Urinary bladder (tissue), 4 donors: Measurements from ENCODE around the gene SLC9A7. TPM values are rescaled to one million over a fixed set of nuclear protein-coding genes. Genes with fewer than 3 reads are reported as not detected.

Experiments
- DNase-seq: peaks from one replicate; pipeline ENCODE4 v3.0.0-alpha.2; 2015; ENCODE audit errors: extremely low spot score
- H3K27ac ChIP-seq: one replicate; pipeline ENCODE4 v1.5.1; 2013; ENCODE audit warnings: low read depth, mild to moderate bottlenecking, moderate library complexity
- H3K36me3 ChIP-seq: one replicate; pipeline ENCODE4 v1.6.1; 2013; ENCODE audit warnings: mild to moderate bottlenecking, moderate library complexity; ENCODE audit not compliant: insufficient read depth
- H3K4me1 ChIP-seq: one replicate; pipeline ENCODE4 v1.6.1; 2013; ENCODE audit warnings: mild to moderate bottlenecking, moderate library complexity; ENCODE audit not compliant: insufficient read depth
- H3K4me3 ChIP-seq: one replicate; pipeline ENCODE4 v1.5.1; 2013; ENCODE audit warnings: low read depth, low read length
- WGBS: extraction: QIAGEN DNeasy Blood & Tissue Kit; methylation state at CpG from one replicate; pipeline ENCODE4 v1.1.7; 2013; 5-methylcytosine and 5-hydroxymethylcytosine counted together
- polyA plus RNA-seq: library from polyadenylated mRNA; stranded (reverse); fragments of 200-250 nt; gene quantifications from one replicate; pipeline ENCODE4 v1.2.3, GENCODE V29; 2013
- total RNA-seq: library from RNA; depleted of rRNA; stranded (reverse); fragments of >200 nt; gene quantifications from one replicate; pipeline ENCODE4 v1.2.3, GENCODE V29; 2014
- donor health status: healthy with polysubstance abuse.
- donor health status: healthy.

Gene SLC9A7
- total and polyA plus RNA-seq, 2 donors, result 0.61 to 4.1 TPM

- Histone ChIP-seq H3K4me3 (no peak overlapping the region), H3K36me3 (no peaks in the 10 kb centered on the region), H3K27ac (no peak overlapping the region), H3K4me1 (no peaks in the 10 kb centered on the region)
- WGBS, result 93% methylated on average over 10 of the region's 10 CpGs
- DNase-seq, result no peak
These were observed 82.2 kb downstream of the SLC9A7 start for GRCh38 chrX:46676399-46677356.

- H3K27ac ChIP-seq, result no peak overlapping the region
- H3K4me1 ChIP-seq, result no peaks in the 10 kb centered on the region
- no peak overlapping the region for H3K4me3 ChIP-seq
- WGBS, result 82% methylated on average over 5 of the region's 5 CpGs
- H3K36me3 ChIP-seq, result no peaks in the 10 kb centered on the region
- no peak for DNase-seq
These were observed 85.1 kb downstream of the SLC9A7 start for GRCh38 chrX:46673620-46674359.

- DNase-seq, result no peak
- WGBS, result 83% methylated on average over 3 of the region's 3 CpGs
- H3K36me3 ChIP-seq, result no peaks in the 10 kb centered on the region
- no peaks in the 10 kb centered on the region for H3K4me1 ChIP-seq
- H3K4me3 ChIP-seq, result no peak overlapping the region
- no peak overlapping the region for H3K27ac ChIP-seq
These were observed 88.6 kb downstream of the SLC9A7 start for GRCh38 chrX:46670316-46670715.

- H3K4me3 ChIP-seq, result no peak overlapping the region
- 49% methylated on average over 2 of the region's 2 CpGs for WGBS
- DNase-seq, result no peak
These were observed 92.1 kb downstream of the SLC9A7 start for GRCh38 chrX:46666831-46667230.

GRCh38 chrX:46665232-46666152 is 93.4 kb downstream of the SLC9A7 start:
- DNase-seq, result no peak
- Histone ChIP-seq H3K4me1 (no peaks in the 10 kb centered on the region), H3K36me3 (no peaks in the 10 kb centered on the region), H3K4me3 (no peak overlapping the region), H3K27ac (no peak overlapping the region)
- WGBS, result 71% methylated on average over 3 of the region's 3 CpGs

More at GRCh38 chrX:46666831-46667230, 92.1 kb downstream of the SLC9A7 start:
- Histone ChIP-seq H3K36me3 (no peaks in the 10 kb centered on the region), H3K4me1 (no peaks in the 10 kb centered on the region), H3K27ac (no peak overlapping the region)

- 63% methylated on average over 10 of the region's 10 CpGs for WGBS
- DNase-seq, result no peak
- Histone ChIP-seq H3K27ac (no peak overlapping the region), H3K36me3 (no peaks in the 10 kb centered on the region), H3K4me3 (no peak overlapping the region), H3K4me1 (no peaks in the 10 kb centered on the region)
These were observed 96.5 kb downstream of the SLC9A7 start for GRCh38 chrX:46662188-46662958.

- H3K27ac ChIP-seq, result no peak overlapping the region
- no peaks in the 10 kb centered on the region for H3K4me1 ChIP-seq
- WGBS, result 38% methylated on average over 6 of the region's 6 CpGs
- no peak overlapping the region for H3K4me3 ChIP-seq
- DNase-seq, result no peak
- no peaks in the 10 kb centered on the region for H3K36me3 ChIP-seq
These were observed 105.4 kb downstream of the SLC9A7 start for GRCh38 chrX:46653482-46653881.

GRCh38 chrX:46649421-46650260 is 109.3 kb downstream of the SLC9A7 start:
- H3K36me3 ChIP-seq, result no peaks in the 10 kb centered on the region
- H3K4me3 ChIP-seq, result no peak overlapping the region
- no peak overlapping the region for H3K27ac ChIP-seq
- no peaks in the 10 kb centered on the region for H3K4me1 ChIP-seq
- no peak for DNase-seq
- WGBS, result 53% methylated on average over 7 of the region's 7 CpGs

GRCh38 chrX:46648660-46649059 is 110.3 kb downstream of the SLC9A7 start:
- Histone ChIP-seq H3K27ac (no peak overlapping the region), H3K4me3 (no peak overlapping the region), H3K4me1 (no peaks in the 10 kb centered on the region), H3K36me3 (no peaks in the 10 kb centered on the region)
- DNase-seq, result no peak
- WGBS, result 83% methylated on average over 6 of the region's 6 CpGs

GRCh38 chrX:46647251-46647650 is 111.7 kb downstream of the SLC9A7 start:
- WGBS, result 70% methylated on average over 5 of the region's 5 CpGs
- Histone ChIP-seq H3K27ac (no peak overlapping the region), H3K4me1 (no peaks in the 10 kb centered on the region), H3K36me3 (no peaks in the 10 kb centered on the region), H3K4me3 (no peak overlapping the region)
- no peak for DNase-seq

GRCh38 chrX:46645614-46646013 is 113.3 kb downstream of the SLC9A7 start:
- Histone ChIP-seq H3K27ac (no peak overlapping the region), H3K4me3 (no peak overlapping the region), H3K36me3 (no peaks in the 10 kb centered on the region), H3K4me1 (no peaks in the 10 kb centered on the region)
- 87% methylated on average over 4 of the region's 4 CpGs for WGBS
- no peak for DNase-seq

- 86% methylated on average over 3 of the region's 3 CpGs for WGBS
- no peak for DNase-seq
- H3K4me1 ChIP-seq, result no peaks in the 10 kb centered on the region
- H3K27ac ChIP-seq, result no peak overlapping the region
- H3K4me3 ChIP-seq, result no peak overlapping the region
- H3K36me3 ChIP-seq, result no peaks in the 10 kb centered on the region
These were observed 115.3 kb downstream of the SLC9A7 start for GRCh38 chrX:46643636-46644035.
